ENCODE data around the gene PSTPIP2. TPM values are rescaled to one million over a fixed set of nuclear protein-coding genes. Genes with fewer than 3 reads are reported as not detected.
A peak's percentile ranks its signal among the peaks of the same experiment; 100 is the strongest.

PSTPIP2 gene
- total RNA-seq, 4 donors from 2014 or later: 6.5 to 10.7 (median 8.7) TPM

- Histone ChIP-seq H3K4me1 (peaks cover 0 to 22% (median 0%) of the 10 kb centered on the region in 3 donors), H3K27ac (peak within 1 kb of the TSS; percentile 37 to 91 (median 87)), H3K27me3 (no peaks in the 10 kb centered on the region), H3K36me3 (peaks cover 0 to 15% of the 10 kb centered on the region in 2 donors), H3K4me3 (peak within 1 kb of the TSS; percentile 45 to 77), H3K9me3 (no peaks in the 10 kb centered on the region)
- TF ChIP-seq, protein P1, sequence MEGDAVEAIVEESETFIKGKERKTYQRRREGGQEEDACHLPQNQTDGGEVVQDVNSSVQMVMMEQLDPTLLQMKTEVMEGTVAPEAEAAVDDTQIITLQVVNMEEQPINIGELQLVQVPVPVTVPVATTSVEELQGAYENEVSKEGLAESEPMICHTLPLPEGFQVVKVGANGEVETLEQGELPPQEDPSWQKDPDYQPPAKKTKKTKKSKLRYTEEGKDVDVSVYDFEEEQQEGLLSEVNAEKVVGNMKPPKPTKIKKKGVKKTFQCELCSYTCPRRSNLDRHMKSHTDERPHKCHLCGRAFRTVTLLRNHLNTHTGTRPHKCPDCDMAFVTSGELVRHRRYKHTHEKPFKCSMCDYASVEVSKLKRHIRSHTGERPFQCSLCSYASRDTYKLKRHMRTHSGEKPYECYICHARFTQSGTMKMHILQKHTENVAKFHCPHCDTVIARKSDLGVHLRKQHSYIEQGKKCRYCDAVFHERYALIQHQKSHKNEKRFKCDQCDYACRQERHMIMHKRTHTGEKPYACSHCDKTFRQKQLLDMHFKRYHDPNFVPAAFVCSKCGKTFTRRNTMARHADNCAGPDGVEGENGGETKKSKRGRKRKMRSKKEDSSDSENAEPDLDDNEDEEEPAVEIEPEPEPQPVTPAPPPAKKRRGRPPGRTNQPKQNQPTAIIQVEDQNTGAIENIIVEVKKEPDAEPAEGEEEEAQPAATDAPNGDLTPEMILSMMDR (IDR thresholded peaks at IDR 0.05): no peak
- no peak for TF ChIP-seq EP300 (IDR thresholded peaks at IDR 0.05)
- TF ChIP-seq POLR2A (IDR thresholded peaks at IDR 0.05): peak; percentile 41 to 59
- peak; percentile 66 for TF ChIP-seq POLR2AphosphoS5 (IDR thresholded peaks at IDR 0.05)
- WGBS, 2 donors (ENCODE audit: low coverage in 1 of 2): 0 to 1% methylated on average over 26 to 28 of the region's 57 CpGs
- peak; percentile 96 for ATAC-seq
These were observed 32.3 kb upstream of the PSTPIP2 start, which contains the start of gene HAUS1 for GRCh38 chr18:46104128-46104911. TSS of gene HAUS1 (plus strand) at chr18:46104385. CDS start at chr18:46104412, 27 bp downstream.

DNA sequence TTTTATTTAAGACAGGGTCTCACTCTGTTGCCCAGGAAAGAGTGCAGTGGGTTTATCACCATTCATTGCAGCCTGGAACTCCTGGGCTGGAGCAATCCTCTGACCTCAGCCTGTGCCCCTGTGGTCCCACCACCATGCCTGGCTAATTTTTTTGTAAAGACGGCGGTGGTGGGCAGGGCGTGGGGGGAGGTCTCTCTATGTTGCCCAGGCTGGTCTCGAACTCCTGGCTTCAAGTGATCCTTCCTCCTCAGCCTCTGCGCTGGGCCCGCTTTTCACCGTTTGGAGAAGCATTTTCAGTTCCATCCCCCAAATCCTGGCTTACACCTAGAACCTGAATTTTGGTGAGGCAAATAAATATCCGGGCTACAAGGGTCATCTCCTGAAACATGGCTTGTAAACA lies 27.4 kb upstream of the PSTPIP2 start:
- TF ChIP-seq POLR2AphosphoS5 (IDR thresholded peaks at IDR 0.05): no peak
- TF ChIP-seq, protein P1 (IDR thresholded peaks at IDR 0.05): no peak
- TF ChIP-seq POLR2A (IDR thresholded peaks at IDR 0.05): no peak
- TF ChIP-seq EP300 (IDR thresholded peaks at IDR 0.05): no peak
- Histone ChIP-seq H3K4me3 (no peak overlapping the region), H3K36me3 (peaks cover 0 to 4% of the 10 kb centered on the region in 2 donors), H3K9me3 (no peaks in the 10 kb centered on the region), H3K4me1 (peaks cover 3 to 41% (median 12%) of the 10 kb centered on the region in 3 donors), H3K27ac (no peak overlapping the region), H3K27me3 (no peaks in the 10 kb centered on the region)
- no peak for ATAC-seq
- 92 to 100% methylated on average over 2 to 8 of the region's 8 CpGs for WGBS, 2 donors (ENCODE audit: low coverage in 1 of 2)

- Histone ChIP-seq H3K36me3 (peaks cover 0 to 13% of the 10 kb centered on the region in 2 donors), H3K27me3 (no peaks in the 10 kb centered on the region), H3K4me1 (peaks cover 3 to 44% (median 15%) of the 10 kb centered on the region in 3 donors), H3K27ac (peak overlapping the region; percentile 29 to 94 (median 86)), H3K9me3 (no peaks in the 10 kb centered on the region), H3K4me3 (peak overlapping the region; percentile 68 to 75)
- WGBS, 2 donors (ENCODE audit: low coverage in 1 of 2): 5 to 15% methylated on average over 10 of the region's 16 CpGs
- no peak for TF ChIP-seq POLR2AphosphoS5 (IDR thresholded peaks at IDR 0.05)
- TF ChIP-seq, protein P1 (IDR thresholded peaks at IDR 0.05): no peak
- TF ChIP-seq EP300 (IDR thresholded peaks at IDR 0.05): no peak
- no peak for TF ChIP-seq POLR2A (IDR thresholded peaks at IDR 0.05)
- ATAC-seq: no peak
These were observed 26.5 kb upstream of the PSTPIP2 start for GRCh38 chr18:46098616-46098933.

DNA sequence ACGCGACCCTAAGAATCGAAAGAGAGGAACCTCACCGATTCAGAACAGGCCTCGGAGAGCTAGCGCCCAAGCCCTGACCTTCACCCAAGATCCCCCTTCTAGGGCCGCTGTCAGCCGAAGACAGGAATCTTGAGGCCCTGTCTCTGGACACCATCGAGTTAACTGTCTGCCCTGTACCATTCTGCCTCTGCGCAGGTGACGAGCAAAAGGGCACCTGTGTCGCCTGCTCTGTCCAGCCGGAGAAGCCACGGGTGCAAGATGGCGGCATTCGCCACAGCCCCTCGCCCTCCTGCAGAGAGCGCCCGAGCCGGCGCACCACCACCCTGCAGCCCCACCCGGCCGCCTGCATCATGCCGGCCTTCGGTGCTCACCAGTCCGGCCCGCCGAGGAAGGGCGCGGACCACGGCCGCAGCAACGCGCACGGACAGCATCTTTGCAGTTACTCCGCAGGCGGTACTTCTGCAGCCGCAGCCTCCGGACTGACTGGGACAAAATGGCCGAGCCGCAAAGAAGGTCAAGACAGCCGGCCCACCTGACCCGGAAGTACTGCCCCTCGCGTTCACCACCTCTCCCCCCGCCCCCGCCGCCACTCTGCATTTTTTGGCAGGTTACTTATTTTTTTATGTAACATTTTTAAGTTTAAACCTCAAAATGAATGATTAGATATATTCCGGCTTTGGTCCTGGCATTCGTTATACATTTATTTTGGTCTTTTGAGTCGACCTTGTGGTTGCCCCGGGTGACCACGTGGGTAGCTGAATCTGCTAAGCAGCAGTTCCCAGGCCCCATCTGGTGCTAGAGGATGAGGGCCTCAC lies 25.9 kb upstream of the PSTPIP2 start, which contains the start of gene ATP5F1A:
Gene ATP5F1A, minus strand, starts transcription at position 496 of the 815 bp plus-strand sequence. Its CDS starts 65 bp downstream, at position 431.
- peak; percentile 93 for ATAC-seq
- H3K27me3 ChIP-seq: no peaks in the 10 kb centered on the region
- no peaks in the 10 kb centered on the region for H3K9me3 ChIP-seq
- TF ChIP-seq EP300 (IDR thresholded peaks at IDR 0.05): no peak
- TF ChIP-seq, protein P1 (IDR thresholded peaks at IDR 0.05): peak in 1 of 4 experiments; percentile 10
- peak; percentile 83 for TF ChIP-seq POLR2AphosphoS5 (IDR thresholded peaks at IDR 0.05)
- TF ChIP-seq POLR2A (IDR thresholded peaks at IDR 0.05): peak; percentile 77 to 84
- H3K4me3 ChIP-seq: peak within 1 kb of the TSS; percentile 68 to 75
- WGBS, 2 donors (ENCODE audit: low coverage in 1 of 2): 0 to 1% methylated on average over 3 to 13 of the region's 53 CpGs
- peaks cover 0 to 19% of the 10 kb centered on the region in 2 donors for H3K36me3 ChIP-seq
- peak within 1 kb of the TSS; percentile 29 to 94 (median 86) for H3K27ac ChIP-seq
- H3K4me1 ChIP-seq: peaks cover 3 to 49% (median 15%) of the 10 kb centered on the region in 3 donors

Data from gastroesophageal sphincter (tissue), 4 donors.